Left lung (tissue), 10 donors: ENCODE results near the gene SNTG2. TPM values are rescaled to one million over a fixed set of nuclear protein-coding genes. Genes with fewer than 3 reads are reported as not detected.
A peak's percentile ranks its signal among the peaks of the same experiment; 100 is the strongest.

Source experiments
- ATAC-seq: fragments of 200-7000 bp; cut with Tn5 transposase; one replicate; pipeline ENCODE4 v1.9.1; 2020; ENCODE audit warnings: moderate library complexity
- DNase-seq, 4 donors: peaks; one replicate each; pipeline ENCODE4 v3.0.0-alpha.2; 2013 to 2020
- H3K27ac ChIP-seq, 2 donors: fragments of 200-600 bp; sonication (generic) in 1 of 2; one replicate each; pipeline versions ENCODE4 v1.5.0 to v1.8.0; 2020 to 2021
- H3K27me3 ChIP-seq, 2 donors: fragments of 200-600 bp; sonication (generic) in 1 of 2; one replicate each; pipeline versions ENCODE4 v1.5.0 to v1.8.0; 2020 to 2021
- H3K36me3 ChIP-seq, 2 donors: fragments of 200-600 bp; sonication (generic) in 1 of 2; one replicate each; pipeline versions ENCODE4 v1.5.0 to v1.8.0; 2020 to 2021
- H3K4me1 ChIP-seq, 2 donors: fragments of 200-600 bp; one replicate each; pipeline ENCODE4 v1.8.0; 2021
- H3K4me3 ChIP-seq, 2 donors: fragments of 200-600 bp; sonication (generic) in 1 of 2; one replicate each; pipeline versions ENCODE4 v1.5.0 to v1.8.0; 2020 to 2021; ENCODE audit warnings: mild to moderate bottlenecking in 1 of 2
- H3K9me3 ChIP-seq, 2 donors: fragments of 200-600 bp; sonication (generic) in 1 of 2; one replicate each; pipeline versions ENCODE4 v1.5.0 to v1.8.0; 2020 to 2021
- intact Hi-C, 2 donors: fragments of 100-400 bp; cut with DNase I; formaldehyde crosslinking; loops; one replicate each; pipeline versions ENCODE4 v1.11.2 to v1.14.2; 2022
- polyA plus RNA-seq, 6 donors: library from polyadenylated mRNA; unstranded; fragments of 120-200 nt; gene quantifications; one replicate each; pipeline ENCODE4 v1.2.1, GENCODE V29; 2013; ENCODE audit not compliant: insufficient read length in 6 of 6
- total RNA-seq, 2 donors: library from RNA; stranded (reverse); fragmentation: NEBNext Ultra II Directional; extraction: Animal tissue kit (Norgen Biotek cat#: 25700); gene quantifications; one replicate each; pipeline ENCODE4 v1.2.1, GENCODE V29; 2021
- TF ChIP-seq, protein P1 (sequence below), 2 donors: fragments of 200-600 bp; sonication (generic) in 1 of 2; IDR thresholded peaks; one replicate each; pipeline versions ENCODE4 v1.5.0 to v1.8.0; 2021; ENCODE audit warnings: antibody characterized with exemption in 2 of 2
- donor health status: DM: no; HTN: yes; CAD: no.
- donor health status: DM: no; HTN: no; CAD: no.

SNTG2 gene
- total and polyA plus RNA-seq, 8 donors = 0.24 to 3.2 (median 0.64) TPM

DNA sequence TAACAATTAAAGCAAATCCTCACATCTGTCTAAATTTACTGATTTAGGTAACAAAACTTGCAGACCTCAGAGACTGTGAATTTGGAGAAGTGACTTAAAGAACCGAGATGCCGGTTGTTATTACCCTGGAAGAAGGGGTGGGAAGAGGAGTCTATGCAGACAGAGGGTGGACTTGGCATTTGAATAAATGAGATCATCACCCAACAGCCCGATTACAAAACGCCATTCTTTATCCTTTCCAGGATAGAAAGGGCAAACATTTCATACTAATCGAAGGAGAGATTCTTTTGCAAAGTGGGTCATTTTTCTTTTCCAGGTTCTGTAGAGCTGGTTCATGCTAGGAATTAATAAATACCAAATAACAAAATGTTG, 389.5 kb downstream of the SNTG2 start:
- H3K36me3 ChIP-seq = no peaks in the 10 kb centered on the region
- TF ChIP-seq, protein P1, sequence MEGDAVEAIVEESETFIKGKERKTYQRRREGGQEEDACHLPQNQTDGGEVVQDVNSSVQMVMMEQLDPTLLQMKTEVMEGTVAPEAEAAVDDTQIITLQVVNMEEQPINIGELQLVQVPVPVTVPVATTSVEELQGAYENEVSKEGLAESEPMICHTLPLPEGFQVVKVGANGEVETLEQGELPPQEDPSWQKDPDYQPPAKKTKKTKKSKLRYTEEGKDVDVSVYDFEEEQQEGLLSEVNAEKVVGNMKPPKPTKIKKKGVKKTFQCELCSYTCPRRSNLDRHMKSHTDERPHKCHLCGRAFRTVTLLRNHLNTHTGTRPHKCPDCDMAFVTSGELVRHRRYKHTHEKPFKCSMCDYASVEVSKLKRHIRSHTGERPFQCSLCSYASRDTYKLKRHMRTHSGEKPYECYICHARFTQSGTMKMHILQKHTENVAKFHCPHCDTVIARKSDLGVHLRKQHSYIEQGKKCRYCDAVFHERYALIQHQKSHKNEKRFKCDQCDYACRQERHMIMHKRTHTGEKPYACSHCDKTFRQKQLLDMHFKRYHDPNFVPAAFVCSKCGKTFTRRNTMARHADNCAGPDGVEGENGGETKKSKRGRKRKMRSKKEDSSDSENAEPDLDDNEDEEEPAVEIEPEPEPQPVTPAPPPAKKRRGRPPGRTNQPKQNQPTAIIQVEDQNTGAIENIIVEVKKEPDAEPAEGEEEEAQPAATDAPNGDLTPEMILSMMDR (IDR thresholded peaks at IDR 0.05) = no peak
- no peak overlapping the region for H3K4me3 ChIP-seq
- H3K27ac ChIP-seq = no peak overlapping the region
- peaks cover 0 to 3% of the 10 kb centered on the region in 2 donors for H3K9me3 ChIP-seq
- intact Hi-C loops = no loop called here
- ATAC-seq = no peak
- no peak for DNase-seq
- no peaks in the 10 kb centered on the region for H3K4me1 ChIP-seq
- H3K27me3 ChIP-seq = no peaks in the 10 kb centered on the region

GRCh38 chr2:1341404-1342120, 390.9 kb downstream of the SNTG2 start:
- intact Hi-C loops = no loop called here
- no peak overlapping the region for H3K27ac ChIP-seq
- no peaks in the 10 kb centered on the region for H3K36me3 ChIP-seq
- TF ChIP-seq, protein P1 (IDR thresholded peaks at IDR 0.05) = no peak
- no peak for ATAC-seq
- no peaks in the 10 kb centered on the region for H3K9me3 ChIP-seq
- DNase-seq = peak in 1 of 4 donors; percentile 8
- H3K27me3 ChIP-seq = no peaks in the 10 kb centered on the region
- H3K4me1 ChIP-seq = no peaks in the 10 kb centered on the region
- H3K4me3 ChIP-seq = no peak overlapping the region

GRCh38 chr2:1348789-1349188, 398.1 kb downstream of the SNTG2 start:
- no peaks in the 10 kb centered on the region for H3K36me3 ChIP-seq
- no peak overlapping the region for H3K4me3 ChIP-seq
- H3K27me3 ChIP-seq = no peaks in the 10 kb centered on the region
- intact Hi-C loops = no loop called here
- no peaks in the 10 kb centered on the region for H3K4me1 ChIP-seq
- no peak overlapping the region for H3K27ac ChIP-seq
- ATAC-seq (no peak), DNase-seq (no peak)
- TF ChIP-seq, protein P1 (IDR thresholded peaks at IDR 0.05) = no peak
- H3K9me3 ChIP-seq = peaks cover 0 to 33% of the 10 kb centered on the region in 2 donors

DNA sequence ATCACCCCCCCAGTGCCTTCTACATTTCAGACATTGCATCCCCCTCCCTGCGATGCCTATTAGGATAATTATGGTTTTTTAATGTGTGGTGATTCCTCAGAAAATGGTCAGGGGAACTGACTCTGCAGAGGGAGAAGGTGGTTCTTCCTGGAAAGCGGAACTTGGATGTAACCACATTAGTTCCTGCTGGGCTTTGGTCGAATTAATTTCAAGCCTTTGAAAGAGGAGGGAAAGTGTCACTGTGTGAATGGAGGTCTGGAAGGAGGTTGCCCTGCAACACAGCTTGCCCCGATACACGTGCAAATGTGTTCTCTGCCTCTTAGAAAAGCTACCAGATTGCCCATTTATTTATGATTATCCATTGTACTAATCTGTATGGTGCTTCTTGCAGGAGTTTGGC, 399.5 kb downstream of the SNTG2 start:
- Histone ChIP-seq H3K4me1 (no peaks in the 10 kb centered on the region), H3K9me3 (peaks cover 0 to 33% of the 10 kb centered on the region in 2 donors), H3K36me3 (no peaks in the 10 kb centered on the region), H3K4me3 (no peak overlapping the region), H3K27ac (no peak overlapping the region), H3K27me3 (no peaks in the 10 kb centered on the region)
- intact Hi-C loops = no loop called here
- DNase-seq (no peak), ATAC-seq (no peak)
- TF ChIP-seq, protein P1 (IDR thresholded peaks at IDR 0.05) = no peak

DNA sequence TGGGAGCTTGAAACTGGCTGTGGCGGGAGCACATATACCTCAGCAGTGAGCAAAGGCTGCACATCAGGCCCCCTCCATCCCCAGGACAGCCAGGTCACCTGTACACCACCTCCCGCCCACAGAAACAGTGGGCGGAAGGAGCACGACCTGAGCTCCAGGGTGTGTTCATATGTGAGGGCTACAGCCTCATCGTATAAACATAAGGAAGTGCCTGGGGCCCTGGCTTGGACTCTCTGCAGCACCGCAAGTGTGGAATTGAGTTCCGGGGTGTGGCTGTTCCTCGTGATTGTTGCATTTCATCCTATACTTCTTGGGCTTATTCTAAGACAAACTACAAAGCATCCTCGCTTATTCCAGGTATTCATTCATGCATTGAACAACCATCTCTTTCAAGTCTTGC, 402.5 kb downstream of the SNTG2 start:
- Histone ChIP-seq H3K4me3 (no peak overlapping the region), H3K27me3 (no peaks in the 10 kb centered on the region), H3K4me1 (no peaks in the 10 kb centered on the region), H3K27ac (no peak overlapping the region), H3K36me3 (no peaks in the 10 kb centered on the region), H3K9me3 (peaks cover 0 to 21% of the 10 kb centered on the region in 2 donors)
- ATAC-seq (no peak), DNase-seq (no peak)
- TF ChIP-seq, protein P1 (IDR thresholded peaks at IDR 0.05) = no peak
- intact Hi-C loops = no loop called here
